NCI-H2196 (cell line): ENCODE results near the gene PRR36.
"Not testable (repeated sequence)": the region's sequence is repeated elsewhere in the genome, so short reads cannot be mapped to it uniquely, and the experiment has no call there.

Experiments used
- DNase-seq: peaks from one replicate; lab custom pipeline; 2025; ENCODE audit not compliant: unreplicated experiment; lab: John Stamatoyannopoulos, UW

Gene PRR36

GRCh38 chr19:7874076-7874896 is at the start of gene PRR36:
Gene PRR36, minus strand, starts transcription at chr19:7874390. Its CDS starts 701 bp downstream, at chr19:7873689.
- DNase-seq, result peak; percentile 88

GRCh38 chr19:7923295-7924191 is 49.4 kb upstream of the PRR36 start:
- no peak for DNase-seq

GRCh38 chr19:7922836-7923195 is 48.6 kb upstream of the PRR36 start:
- no peak for DNase-seq

GRCh38 chr19:7921967-7922835 is 48.0 kb upstream of the PRR36 start:
- DNase-seq, result no peak

- DNase-seq, result peak; percentile 58
These were observed 47.2 kb upstream of the PRR36 start for GRCh38 chr19:7921302-7921966.

- peak; percentile 96 for DNase-seq
These were observed 46.5 kb upstream of the PRR36 start for GRCh38 chr19:7920519-7921301.

GRCh38 chr19:7919610-7920518 is 45.7 kb upstream of the PRR36 start, which contains the start of gene SNAPC2:
Gene SNAPC2, plus strand, starts transcription at chr19:7920338. Its CDS starts 29 bp downstream, at chr19:7920367.
- peak; percentile 96 for DNase-seq

DNA sequence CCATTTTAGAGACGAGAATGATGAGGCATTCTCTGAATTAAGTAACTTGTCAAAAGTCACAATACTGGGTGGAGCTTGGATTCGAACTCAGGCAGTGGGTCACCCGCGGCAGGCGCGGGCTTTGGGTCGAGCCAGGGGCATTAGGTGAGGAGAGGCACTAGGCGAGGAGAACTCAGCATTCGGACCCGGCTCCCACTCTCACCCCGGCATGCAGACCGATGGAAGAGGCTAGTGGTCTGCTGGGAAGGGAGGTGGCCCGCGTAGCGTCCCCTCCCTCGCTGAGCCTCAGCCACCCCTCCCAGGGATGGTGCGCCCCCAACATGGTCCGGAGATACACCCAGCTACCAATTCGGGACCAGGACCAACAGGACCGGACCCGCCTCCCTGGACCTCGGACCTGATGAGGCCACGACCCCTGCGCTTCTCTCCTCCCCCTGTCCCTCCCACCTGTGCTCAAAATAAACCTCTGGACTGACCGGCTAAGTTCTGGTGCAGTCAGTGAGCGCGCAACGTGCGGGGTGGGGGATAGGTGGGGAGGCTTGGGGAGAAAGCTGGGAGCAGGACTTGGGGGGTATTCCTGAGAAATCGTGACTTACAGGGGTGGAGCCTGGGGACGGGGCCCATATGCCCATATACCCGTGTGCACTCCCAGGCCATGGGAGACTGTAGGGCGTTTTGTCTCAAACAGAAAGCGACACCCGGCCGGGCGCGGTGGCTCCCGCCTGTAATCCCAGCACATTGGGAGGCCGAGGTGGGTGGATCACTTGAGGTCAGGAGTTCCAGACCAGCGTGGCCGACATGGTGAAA is 44.6 kb upstream of the PRR36 start:
- no peak for DNase-seq

- not testable (repeated sequence) for DNase-seq
These were observed 43.9 kb upstream of the PRR36 start for GRCh38 chr19:7918062-7918614.

- no peak for DNase-seq
These were observed 43.3 kb upstream of the PRR36 start for GRCh38 chr19:7917267-7918061.

- no peak for DNase-seq
These were observed 42.7 kb upstream of the PRR36 start for GRCh38 chr19:7916955-7917266.

DNA sequence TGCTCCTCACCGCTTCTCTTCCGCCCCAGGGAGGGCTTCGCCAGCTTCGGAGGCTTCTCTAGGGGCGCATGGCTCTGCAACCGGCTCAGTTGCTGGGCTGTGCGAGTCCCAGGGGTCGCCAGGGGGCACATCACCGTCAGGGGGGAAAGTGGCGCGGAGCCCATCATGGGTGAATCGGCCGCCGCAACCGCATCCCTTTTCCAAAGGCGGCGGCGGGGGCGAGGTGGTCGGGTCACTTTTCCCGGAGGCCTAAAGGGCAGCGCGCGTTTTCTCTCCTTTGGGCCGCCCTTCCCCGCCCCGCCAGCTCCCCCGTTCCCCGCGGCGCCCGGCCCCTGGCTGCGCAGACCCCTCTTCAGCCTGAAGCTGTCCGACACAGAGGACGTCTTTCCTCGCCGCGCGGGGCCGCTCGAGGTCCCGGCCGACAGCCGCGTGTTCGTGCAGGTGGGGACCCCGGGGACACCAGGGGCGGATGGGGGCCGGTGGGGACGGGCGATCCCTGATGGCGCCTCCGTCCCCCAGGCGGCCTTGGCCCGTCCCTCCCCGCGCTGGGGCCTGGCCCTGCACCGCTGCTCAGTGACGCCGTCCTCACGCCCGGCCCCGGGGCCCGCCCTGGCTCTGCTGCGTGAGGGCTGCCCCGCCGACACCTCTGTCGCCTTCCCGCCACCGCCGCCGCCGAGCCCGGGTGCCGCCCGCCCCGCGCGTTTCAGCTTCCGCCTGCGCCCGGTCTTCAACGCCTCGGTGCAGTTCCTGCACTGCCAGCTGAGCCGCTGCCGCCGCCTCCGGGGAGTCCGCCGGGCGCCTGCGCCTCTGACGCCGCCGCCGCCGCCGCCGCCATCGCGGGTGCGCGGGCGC is 42.1 kb upstream of the PRR36 start:
- DNase-seq, result peak; percentile 25

GRCh38 chr19:7915250-7916102 is 41.3 kb upstream of the PRR36 start:
- no peak for DNase-seq

- no peak for DNase-seq
These were observed 40.4 kb upstream of the PRR36 start, which contains the start of gene TGFBR3L for GRCh38 chr19:7914598-7915045. Gene TGFBR3L, plus strand, starts transcription at chr19:7914830.

- DNase-seq, result no peak
These were observed 39.9 kb upstream of the PRR36 start for GRCh38 chr19:7914099-7914498.
